GM12892 (cell line): Measurements from ENCODE around the gene SCAF11.

Experiments used
- POLR2A ChIP-seq: IDR thresholded peaks from 2 replicates; pipeline ENCODE4 v1.6.1; 2011; ENCODE audit warnings: low read depth, low read length, control low read depth
- POLR2AphosphoS5 ChIP-seq: IDR thresholded peaks from 2 replicates; pipeline ENCODE4 v1.6.1; 2011; ENCODE audit warnings: low read depth, low read length, control low read depth

DNA sequence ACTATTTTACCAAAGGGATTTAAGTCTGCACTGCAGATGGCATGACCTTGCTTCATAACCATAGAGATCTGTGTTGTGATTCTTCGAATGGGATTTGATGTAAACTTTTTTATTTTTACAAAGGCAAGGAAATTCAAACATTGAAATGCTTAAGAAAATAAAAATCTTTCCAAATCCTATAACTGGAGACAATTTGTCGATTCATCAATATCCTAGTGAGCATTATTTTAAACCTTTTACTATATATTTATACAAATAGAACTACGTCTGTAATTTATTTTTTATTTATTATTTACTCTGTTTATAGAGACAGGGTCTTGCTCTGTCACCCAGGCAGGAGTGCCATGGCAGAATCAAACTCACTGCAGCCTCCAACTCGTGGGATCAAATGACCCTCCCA lies 14.3 kb upstream of the SCAF11 start:
- TF ChIP-seq POLR2A (no peak), POLR2AphosphoS5 (no peak)
